ENCODE measurements around the gene MAN2B2. TPM values are rescaled to one million over a fixed set of nuclear protein-coding genes. Genes with fewer than 3 reads are reported as not detected.

Gene MAN2B2
- total and polyA plus RNA-seq, 9 donors = 19.1 to 49.2 (median 40.0) TPM

- no peak for DNase-seq
- no peak overlapping the region for H3K4me3 ChIP-seq
- H3K4me1 ChIP-seq (ENCODE audit: insufficient read depth) = no peaks in the 10 kb centered on the region
- peaks cover 0 to 5% of the 10 kb centered on the region in 2 donors for H3K9me3 ChIP-seq
- intact Hi-C loops (cut with DNase I) = no loop called here
- H3K36me3 ChIP-seq = no peaks in the 10 kb centered on the region
- TF ChIP-seq EP300 (IDR thresholded peaks at IDR 0.05) (no peak), POLR2A (IDR thresholded peaks at IDR 0.05) (no peak), CTCF (IDR thresholded peaks at IDR 0.05) (no peak)
- WGBS, 3 donors = 80 to 85% (median 82%) methylated on average over 17 of the region's 17 CpGs
- H3K27ac ChIP-seq = no peak overlapping the region
- H3K27me3 ChIP-seq = no peaks in the 10 kb centered on the region
These were observed 39.0 kb downstream of the MAN2B2 start for GRCh38 chr4:6613676-6614651.

- WGBS, 3 donors = 74 to 77% (median 75%) methylated on average over 11 of the region's 11 CpGs
- TF ChIP-seq POLR2A (IDR thresholded peaks at IDR 0.05) (no peak), CTCF (IDR thresholded peaks at IDR 0.05) (no peak), EP300 (IDR thresholded peaks at IDR 0.05) (no peak)
- intact Hi-C loops (cut with DNase I) = no loop called here
- Histone ChIP-seq H3K9me3 (peaks cover 0 to 5% of the 10 kb centered on the region in 2 donors), H3K4me3 (no peak overlapping the region), H3K36me3 (no peaks in the 10 kb centered on the region), H3K4me1 (ENCODE audit: insufficient read depth) (no peaks in the 10 kb centered on the region), H3K27ac (no peak overlapping the region), H3K27me3 (no peaks in the 10 kb centered on the region)
- DNase-seq = no peak
These were observed 39.8 kb downstream of the MAN2B2 start for GRCh38 chr4:6614701-6615230.

- intact Hi-C loops (cut with DNase I) = no loop called here
- 94 to 96% (median 95%) methylated on average over 18 of the region's 18 CpGs for WGBS, 3 donors
- TF ChIP-seq CTCF (IDR thresholded peaks at IDR 0.05) (no peak), POLR2A (IDR thresholded peaks at IDR 0.05) (no peak), EP300 (IDR thresholded peaks at IDR 0.05) (no peak)
- H3K4me3 ChIP-seq = no peak overlapping the region
- H3K4me1 ChIP-seq (ENCODE audit: insufficient read depth) = no peaks in the 10 kb centered on the region
- H3K36me3 ChIP-seq = no peaks in the 10 kb centered on the region
- no peak for DNase-seq
- no peaks in the 10 kb centered on the region for H3K27me3 ChIP-seq
- H3K27ac ChIP-seq = no peak overlapping the region
- H3K9me3 ChIP-seq = peaks cover 0 to 5% of the 10 kb centered on the region in 2 donors
These were observed 41.4 kb downstream of the MAN2B2 start for GRCh38 chr4:6616087-6616995.

- no peak for DNase-seq
- no peak for TF ChIP-seq CTCF (IDR thresholded peaks at IDR 0.05)
- no peak for TF ChIP-seq POLR2A (IDR thresholded peaks at IDR 0.05)
- no peak for TF ChIP-seq EP300 (IDR thresholded peaks at IDR 0.05)
- intact Hi-C loops (cut with DNase I) = no loop called here
- Histone ChIP-seq H3K27me3 (no peaks in the 10 kb centered on the region), H3K9me3 (peaks cover 0 to 5% of the 10 kb centered on the region in 2 donors), H3K36me3 (no peaks in the 10 kb centered on the region), H3K4me1 (ENCODE audit: insufficient read depth) (no peaks in the 10 kb centered on the region), H3K27ac (no peak overlapping the region), H3K4me3 (no peak overlapping the region)
- 94 to 95% (median 94%) methylated on average over 10 of the region's 10 CpGs for WGBS, 3 donors
These were observed 42.3 kb downstream of the MAN2B2 start for GRCh38 chr4:6617246-6617645.
